GM19452 (cell line): ENCODE results near the gene HNF4A.
"Not testable (repeated sequence)": the region's sequence is repeated elsewhere in the genome, so short reads cannot be mapped to it uniquely, and the experiment has no call there.

Source experiments
- ATAC-seq: cut with Tn5 transposase; IDR thresholded peaks from one replicate; pipeline ENCODE4 v1.9.1; 2021; ENCODE audit not compliant: unreplicated experiment

HNF4A gene

GRCh38 chr20:44344723-44345122, 10.8 kb upstream of the HNF4A start:
- no peak for ATAC-seq

- ATAC-seq = no peak
Measured at GRCh38 chr20:44345147-44345546, 10.4 kb upstream of the HNF4A start.

GRCh38 chr20:44345941-44346340, 9.6 kb upstream of the HNF4A start:
- ATAC-seq = not testable (repeated sequence)

GRCh38 chr20:44348168-44348659, 7.3 kb upstream of the HNF4A start:
- ATAC-seq = no peak

GRCh38 chr20:44349349-44349748, 6.2 kb upstream of the HNF4A start:
- no peak for ATAC-seq

GRCh38 chr20:44350567-44350966, 4.9 kb upstream of the HNF4A start:
- ATAC-seq = no peak

- no peak for ATAC-seq
Measured at GRCh38 chr20:44354979-44355497, 461 bp upstream of the HNF4A start.

GRCh38 chr20:44356353-44356723, 839 bp downstream of the HNF4A start:
- no peak for ATAC-seq

- no peak for ATAC-seq
Measured at GRCh38 chr20:44357020-44357419, 1.5 kb downstream of the HNF4A start.

GRCh38 chr20:44357555-44358125, 2.1 kb downstream of the HNF4A start:
- no peak for ATAC-seq

- no peak for ATAC-seq
Measured at GRCh38 chr20:44358776-44359175, 3.3 kb downstream of the HNF4A start.

GRCh38 chr20:44360221-44360620, 4.7 kb downstream of the HNF4A start:
- ATAC-seq = no peak

- no peak for ATAC-seq
Measured at GRCh38 chr20:44361021-44361420, 5.5 kb downstream of the HNF4A start.

- ATAC-seq = no peak
Measured at GRCh38 chr20:44362466-44362940, 7.0 kb downstream of the HNF4A start.

GRCh38 chr20:44364068-44364467, 8.6 kb downstream of the HNF4A start:
- ATAC-seq = no peak

- ATAC-seq = no peak
Measured at GRCh38 chr20:44364780-44365179, 9.3 kb downstream of the HNF4A start.

GRCh38 chr20:44367746-44368145, 12.2 kb downstream of the HNF4A start:
- no peak for ATAC-seq

GRCh38 chr20:44370639-44371218, 15.2 kb downstream of the HNF4A start:
- ATAC-seq = no peak

GRCh38 chr20:44382641-44383040, 27.1 kb downstream of the HNF4A start:
- no peak for ATAC-seq

- ATAC-seq = no peak
Measured at GRCh38 chr20:44384423-44385027, 29.0 kb downstream of the HNF4A start.

GRCh38 chr20:44388466-44389023, 33.0 kb downstream of the HNF4A start:
- no peak for ATAC-seq

GRCh38 chr20:44389871-44390270, 34.4 kb downstream of the HNF4A start:
- ATAC-seq = no peak
